Pancreas (tissue), 10 donors: ENCODE measurements around the gene ZRSR2. TPM values are rescaled to one million over a fixed set of nuclear protein-coding genes. Genes with fewer than 3 reads are reported as not detected.

Experiments
- ATAC-seq, 4 donors: fragments of 200-7000 bp; cut with Tn5 transposase; one replicate each; pipeline versions ENCODE4 v1.8.0 to v1.9.1; 2020; ENCODE audit warnings: mild to moderate bottlenecking in 4 of 4, moderate library complexity in 4 of 4
- DNase-seq, 6 donors: peaks; one replicate each; pipeline ENCODE4 v3.0.0-alpha.2; 2020
- FAIRE-seq: peaks from 2 replicates; lab custom pipeline; 2012; peaks lifted over from hg19 to GRCh38; lab: Jason Lieb, UNC
- H3K27ac ChIP-seq, 4 donors: fragments of 200-600 bp; sonication (generic); 1 replicate in 3 of 4; 2 replicates in 1 of 4; pipeline versions ENCODE4 v1.5.0 to v1.8.0; 2020
- H3K27me3 ChIP-seq, 4 donors: fragments of 200-600 bp; one replicate each; pipeline ENCODE4 v1.8.0; 2021
- H3K36me3 ChIP-seq, 3 donors: fragments of 200-600 bp; sonication (generic) in 1 of 3; one replicate each; pipeline versions ENCODE4 v1.5.0 to v1.8.0; 2020 to 2021
- H3K4me1 ChIP-seq, 3 donors: fragments of 200-600 bp; one replicate each; pipeline ENCODE4 v1.8.0; 2021
- H3K4me3 ChIP-seq, 4 donors: fragments of 200-600 bp; sonication (generic) in 2 of 4; one replicate each; pipeline versions ENCODE4 v1.5.0 to v1.8.0; 2020 to 2021
- H3K9me3 ChIP-seq, 4 donors: fragments of 200-600 bp; one replicate each; pipeline ENCODE4 v1.8.0; 2021
- WGBS, 2 donors: extraction: QIAGEN DNeasy Blood & Tissue Kit; methylation state at CpG; one replicate each; pipeline ENCODE4 v1.1.7; 2013; 5-methylcytosine and 5-hydroxymethylcytosine counted together
- intact Hi-C, 3 donors: fragments of 100-400 bp; cut with DNase I; formaldehyde crosslinking; loops; one replicate each; pipeline versions ENCODE4 v1.11.1 to v1.14.2; 2022
- polyA plus RNA-seq, 2 donors: library from polyadenylated mRNA; stranded (reverse); fragments of 200-250 nt; gene quantifications; one replicate each; pipeline ENCODE4 v1.2.3, GENCODE V29; 2013
- total RNA-seq, 6 donors: library from RNA; stranded (reverse); fragmentation: NEBNext Ultra II Directional in 4 of 6; extraction: Animal tissue kit (Norgen Biotek cat#: 25700) in 4 of 6; gene quantifications; one replicate each; pipeline versions ENCODE4 v1.2.1 to v1.2.4, GENCODE V29; 2021 to 2023
- TF ChIP-seq, protein P1 (sequence below), 4 donors: fragments of 200-600 bp; sonication (generic) in 3 of 4; IDR thresholded peaks; one replicate each; pipeline versions ENCODE4 v1.5.0 to v1.8.0; 2021; ENCODE audit warnings: antibody characterized with exemption in 4 of 4
- donor health status: healthy with polysubstance abuse.
- donor health status: DM: no; HTN: no; CAD: no; lungs with moderate emphysema.
- donor health status: DM: no; HTN: no; CAD: no.
- donor health status: control.
- donor health status: control.
- donor health status: Bipolar disorder and iron deficiency.
- donor health status: DM: yes; HTN: yes; CAD: no.
- donor health status: DM: no; HTN: no; CAD: no.
- donor health status: DM: no; HTN: no; CAD: no.
- donor health status: DM: yes; HTN: yes; CAD: no.

The ZRSR2 gene
- total and polyA plus RNA-seq, 8 donors = 3.0 to 33.1 (median 5.1) TPM

DNA sequence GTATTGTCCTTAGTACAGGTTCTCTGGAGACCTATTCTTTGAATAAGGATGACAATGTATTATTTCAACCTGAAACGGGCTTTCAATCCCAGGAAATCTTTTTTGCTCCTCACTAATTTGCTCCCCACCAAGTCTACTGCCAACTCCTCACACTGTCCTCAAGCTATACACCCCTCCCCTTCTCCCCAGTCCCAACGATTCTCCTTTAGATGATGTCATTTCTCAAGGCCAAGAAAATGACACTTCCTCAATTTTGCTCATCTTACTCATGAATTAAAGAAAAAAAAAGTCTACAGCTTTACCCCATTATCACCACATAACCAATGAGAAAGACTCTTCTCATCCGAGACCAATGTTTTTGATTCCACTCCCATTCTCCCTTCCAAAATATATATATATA lies 43.8 kb downstream of the ZRSR2 start:
- ATAC-seq = no peak
- Histone ChIP-seq H3K27me3 (no peaks in the 10 kb centered on the region), H3K9me3 (no peaks in the 10 kb centered on the region), H3K27ac (no peak overlapping the region), H3K4me1 (no peaks in the 10 kb centered on the region), H3K4me3 (no peak overlapping the region), H3K36me3 (no peaks in the 10 kb centered on the region)
- no peak for FAIRE-seq
- TF ChIP-seq, protein P1, sequence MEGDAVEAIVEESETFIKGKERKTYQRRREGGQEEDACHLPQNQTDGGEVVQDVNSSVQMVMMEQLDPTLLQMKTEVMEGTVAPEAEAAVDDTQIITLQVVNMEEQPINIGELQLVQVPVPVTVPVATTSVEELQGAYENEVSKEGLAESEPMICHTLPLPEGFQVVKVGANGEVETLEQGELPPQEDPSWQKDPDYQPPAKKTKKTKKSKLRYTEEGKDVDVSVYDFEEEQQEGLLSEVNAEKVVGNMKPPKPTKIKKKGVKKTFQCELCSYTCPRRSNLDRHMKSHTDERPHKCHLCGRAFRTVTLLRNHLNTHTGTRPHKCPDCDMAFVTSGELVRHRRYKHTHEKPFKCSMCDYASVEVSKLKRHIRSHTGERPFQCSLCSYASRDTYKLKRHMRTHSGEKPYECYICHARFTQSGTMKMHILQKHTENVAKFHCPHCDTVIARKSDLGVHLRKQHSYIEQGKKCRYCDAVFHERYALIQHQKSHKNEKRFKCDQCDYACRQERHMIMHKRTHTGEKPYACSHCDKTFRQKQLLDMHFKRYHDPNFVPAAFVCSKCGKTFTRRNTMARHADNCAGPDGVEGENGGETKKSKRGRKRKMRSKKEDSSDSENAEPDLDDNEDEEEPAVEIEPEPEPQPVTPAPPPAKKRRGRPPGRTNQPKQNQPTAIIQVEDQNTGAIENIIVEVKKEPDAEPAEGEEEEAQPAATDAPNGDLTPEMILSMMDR (IDR thresholded peaks at IDR 0.05) = no peak
- intact Hi-C loops = no loop called here
- 74 to 84% methylated on average over 3 of the region's 3 CpGs for WGBS, 2 donors
- no peak for DNase-seq

DNA sequence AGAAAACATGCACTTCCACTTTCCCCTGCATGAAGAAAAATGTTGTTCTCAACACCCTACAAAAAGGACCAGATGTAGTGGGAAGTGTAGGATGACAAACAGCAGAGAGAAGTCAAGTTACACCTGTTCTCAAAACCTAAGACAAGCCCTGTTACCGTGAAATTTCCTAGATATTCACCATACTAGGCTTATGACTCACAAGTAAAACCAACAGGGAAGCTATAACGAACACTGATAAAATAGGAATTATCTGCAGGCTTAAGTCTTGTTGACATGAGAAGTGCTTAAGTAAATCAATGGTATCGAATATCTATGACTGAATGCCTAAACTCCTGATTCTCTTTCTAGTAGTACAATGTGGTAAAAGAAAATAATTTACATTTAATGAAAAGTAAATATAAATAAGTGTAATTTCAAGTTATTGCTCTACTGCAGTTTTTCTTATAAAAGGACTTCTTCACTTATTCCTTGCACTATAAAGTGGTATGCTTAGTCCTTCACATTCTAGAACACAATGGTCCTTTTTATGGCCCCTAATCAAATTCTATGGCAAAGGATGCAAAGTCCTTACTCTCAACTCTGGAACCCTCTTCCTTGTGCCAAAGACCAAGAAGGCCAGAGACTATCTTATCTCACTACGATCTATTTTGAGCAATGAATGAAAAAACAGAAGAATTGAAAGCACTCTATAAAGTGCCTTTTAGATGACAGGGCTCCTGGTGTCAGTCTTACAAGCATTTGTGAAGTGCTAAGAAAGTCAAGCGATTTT lies 44.7 kb downstream of the ZRSR2 start:
- Histone ChIP-seq H3K36me3 (no peaks in the 10 kb centered on the region), H3K27me3 (no peaks in the 10 kb centered on the region), H3K9me3 (no peaks in the 10 kb centered on the region), H3K4me1 (no peaks in the 10 kb centered on the region), H3K4me3 (no peak overlapping the region), H3K27ac (no peak overlapping the region)
- no peak for DNase-seq
- no peak for ATAC-seq
- 51 to 73% methylated on average over 5 of the region's 5 CpGs for WGBS, 2 donors
- TF ChIP-seq, protein P1 (IDR thresholded peaks at IDR 0.05) = no peak
- intact Hi-C loops = no loop called here
- FAIRE-seq = no peak

DNA sequence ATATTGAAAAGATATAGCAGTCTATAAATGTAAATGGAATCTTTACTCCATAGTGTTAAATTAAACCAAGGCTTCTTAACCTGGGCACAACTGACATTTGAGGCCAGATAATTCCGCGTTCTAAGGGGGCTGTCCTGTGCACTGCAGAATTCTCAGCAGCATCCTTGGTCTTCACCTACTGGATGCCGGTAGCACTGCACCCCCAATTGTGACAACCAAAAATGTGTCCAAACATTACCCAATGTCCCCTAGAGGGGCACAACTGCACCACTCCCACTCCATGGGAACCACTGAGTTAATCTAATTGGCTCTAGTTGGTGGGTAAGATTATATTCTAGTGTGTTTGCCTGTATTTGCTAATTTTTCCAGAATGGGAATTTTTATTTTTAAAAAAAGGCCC lies 47.7 kb downstream of the ZRSR2 start:
- no peak for DNase-seq
- H3K27me3 ChIP-seq = no peaks in the 10 kb centered on the region
- no peaks in the 10 kb centered on the region for H3K9me3 ChIP-seq
- no peaks in the 10 kb centered on the region for H3K4me1 ChIP-seq
- no peak overlapping the region for H3K4me3 ChIP-seq
- no peak overlapping the region for H3K27ac ChIP-seq
- H3K36me3 ChIP-seq = no peaks in the 10 kb centered on the region
- TF ChIP-seq, protein P1 (IDR thresholded peaks at IDR 0.05) = peak in 1 of 4 donors; percentile 11
- no peak for FAIRE-seq
- intact Hi-C loops = no loop called here
- no peak for ATAC-seq
- 96 to 100% methylated on average over 3 of the region's 3 CpGs for WGBS, 2 donors

DNA sequence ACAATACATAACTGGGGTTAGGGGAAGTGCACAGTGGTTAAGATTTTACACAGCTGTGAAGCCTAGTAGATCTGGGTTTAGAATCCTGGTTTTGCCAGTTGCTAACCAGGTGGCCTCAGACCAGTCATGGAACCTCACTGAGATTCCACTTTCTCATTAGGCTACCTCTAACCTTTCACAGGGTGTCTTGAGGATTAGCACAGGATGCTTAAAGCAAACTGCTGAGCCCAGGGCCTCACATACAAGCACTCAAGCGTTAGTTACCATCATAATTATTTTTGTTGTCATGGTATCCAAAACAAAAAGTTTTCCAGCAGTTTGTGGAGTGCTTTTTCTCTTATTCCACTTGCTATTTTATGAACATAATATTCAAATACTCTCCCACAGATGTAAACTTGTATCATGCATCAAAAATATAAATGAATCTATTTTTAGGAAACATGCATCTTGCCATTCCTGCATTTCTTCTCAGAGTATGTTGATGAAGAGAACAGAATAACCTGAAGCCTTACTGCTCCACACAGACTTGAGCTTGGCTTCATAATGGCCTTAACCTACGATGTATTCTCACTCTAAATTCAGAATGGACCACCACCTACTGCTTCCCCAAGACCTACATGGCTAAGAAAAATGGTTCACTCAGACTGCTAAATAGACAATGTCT lies 51.7 kb downstream of the ZRSR2 start:
- FAIRE-seq (no peak), ATAC-seq (no peak), DNase-seq (no peak)
- no peaks in the 10 kb centered on the region for H3K27me3 ChIP-seq
- no peaks in the 10 kb centered on the region for H3K36me3 ChIP-seq
- 89 to 91% methylated on average over 2 of the region's 2 CpGs for whole genome bisulfite sequencing, 2 donors
- intact Hi-C loops = no loop called here
- H3K4me1 ChIP-seq = no peaks in the 10 kb centered on the region
- no peaks in the 10 kb centered on the region for H3K9me3 ChIP-seq
- no peak overlapping the region for H3K4me3 ChIP-seq
- H3K27ac ChIP-seq = no peak overlapping the region
- TF ChIP-seq, protein P1 (IDR thresholded peaks at IDR 0.05) = no peak

DNA sequence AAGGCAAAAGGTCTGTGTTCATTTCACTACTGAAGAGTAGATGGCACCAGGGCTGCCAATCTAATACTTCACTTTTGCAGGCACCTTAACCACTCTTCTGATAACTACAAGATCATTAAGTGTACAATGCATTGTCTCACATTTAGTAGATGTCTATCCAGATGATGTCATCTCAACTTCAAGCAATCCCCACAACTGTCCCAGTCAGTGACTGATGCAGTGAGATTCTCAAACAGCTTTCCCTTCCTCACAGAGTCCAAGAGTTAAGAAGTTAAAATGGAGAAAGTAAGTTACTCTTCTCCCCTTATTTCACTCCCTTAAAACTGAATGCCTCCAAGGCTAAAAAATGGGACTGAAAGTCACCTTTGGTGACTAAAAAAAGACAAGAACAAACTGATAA lies 53.7 kb downstream of the ZRSR2 start:
- H3K27ac ChIP-seq = no peak overlapping the region
- no peak for FAIRE-seq
- TF ChIP-seq, protein P1 (IDR thresholded peaks at IDR 0.05) = no peak
- no peak for DNase-seq
- H3K9me3 ChIP-seq = no peaks in the 10 kb centered on the region
- peaks cover 0 to 4% (median 0%) of the 10 kb centered on the region in 3 donors for H3K4me1 ChIP-seq
- ATAC-seq = no peak
- no peak overlapping the region for H3K4me3 ChIP-seq
- H3K27me3 ChIP-seq = no peaks in the 10 kb centered on the region
- no peaks in the 10 kb centered on the region for H3K36me3 ChIP-seq
- intact Hi-C loops = no loop called here
